H1 (cell line): Measurements from ENCODE around the gene CRADD. TPM values are rescaled to one million over a fixed set of nuclear protein-coding genes. Genes with fewer than 3 reads are reported as not detected.

ENCODE experiments used
- CTCF ChIA-PET: fragments of 300-600 bp; sonication (Branson Sonifier 250); formaldehyde crosslinking; loops from one replicate; lab custom pipeline; 2021; ENCODE audit not compliant: partially characterized antibody; lab: Charles Lee
- POLR2A ChIA-PET: fragments of 300-600 bp; sonication (Branson Sonifier 250); formaldehyde crosslinking; loops from one replicate; lab custom pipeline; 2021; ENCODE audit warnings: inconsistent platforms; ENCODE audit not compliant: partially characterized antibody; lab: Charles Lee
- DNase-seq, 2 experiments: peaks; one replicate each; pipeline versions ENCODE4 v3.0.0 to v3.0.0-alpha.2; 2010 to 2022; ENCODE audit warnings: low spot score in 2 of 2, low read depth in 1 of 2, mixed read lengths in 1 of 2
- FAIRE-seq: peaks from 2 replicates; lab custom pipeline; 2011; peaks lifted over from hg19 to GRCh38; lab: Jason Lieb, UNC
- H2AFZ ChIP-seq: 2 replicates; pipeline ENCODE4 v1.8.1; 2012; ENCODE audit warnings: low read length, inconsistent platforms
- H2AK5ac ChIP-seq: 2 replicates; pipeline ENCODE4 v1.6.1; 2013; ENCODE audit warnings: low read depth, low read length
- H2BK120ac ChIP-seq: replicated peaks from 2 replicates; pipeline ENCODE3; 2013; ENCODE audit warnings: low read depth, low read length, inconsistent platforms
- H2BK12ac ChIP-seq: 2 replicates; pipeline ENCODE4 v1.6.1; 2013; ENCODE audit warnings: low read depth, low read length
- H2BK15ac ChIP-seq: 2 replicates; pipeline ENCODE4 v1.6.1; 2013; ENCODE audit warnings: low read length
- H2BK20ac ChIP-seq: 2 replicates; pipeline ENCODE4 v1.6.1; 2013; ENCODE audit warnings: low read length
- H2BK5ac ChIP-seq: 2 replicates; pipeline ENCODE4 v1.6.1; 2013; ENCODE audit warnings: low read depth, low read length
- H3K14ac ChIP-seq: 2 replicates; pipeline ENCODE4 v1.6.1; 2013; ENCODE audit warnings: inconsistent platforms; ENCODE audit not compliant: insufficient read length
- H3K18ac ChIP-seq: 2 replicates; pipeline ENCODE4 v1.6.1; 2013; ENCODE audit warnings: low read length; ENCODE audit errors: extremely low read depth
- H3K23ac ChIP-seq: 2 replicates; pipeline ENCODE4 v1.6.1; 2013; ENCODE audit warnings: inconsistent platforms; ENCODE audit not compliant: insufficient read length
- H3K23me2 ChIP-seq: 2 replicates; pipeline ENCODE4 v1.6.1; 2013; ENCODE audit warnings: low read depth, low read length
- H3K27ac ChIP-seq: 2 replicates; pipeline ENCODE4 v1.6.1; 2011; ENCODE audit warnings: low read depth, low read length, inconsistent platforms
- H3K27me3 ChIP-seq, 4 experiments: replicated peaks in 1 of 4; 1 replicate in 1 of 4; 2 replicates in 3 of 4; pipeline versions ENCODE4 v1.6.1 to v1.8.1; 2011 to 2013; ENCODE audit warnings: low read length in 3 of 4, mild to moderate bottlenecking in 3 of 4, inconsistent platforms in 2 of 4, mixed read lengths in 2 of 4, moderate library complexity in 1 of 4; ENCODE audit not compliant: control insufficient read depth in 3 of 4, insufficient read depth in 3 of 4; ENCODE audit errors: extremely low read depth in 1 of 4
- H3K36me3 ChIP-seq, 4 experiments: 2 replicates each; pipeline versions ENCODE4 v1.6.1 to v1.8.1; 2011 to 2013; ENCODE audit warnings: mild to moderate bottlenecking in 4 of 4, low read length in 3 of 4, moderate library complexity in 2 of 4, control low read depth in 1 of 4, inconsistent platforms in 1 of 4; ENCODE audit not compliant: insufficient read depth in 4 of 4, control insufficient read depth in 2 of 4
- H3K4ac ChIP-seq: replicated peaks from 2 replicates; pipeline ENCODE3; 2013; ENCODE audit warnings: low read length, low read depth, mixed read lengths, inconsistent platforms; ENCODE audit not compliant: insufficient read length
- H3K4me1 ChIP-seq, 4 experiments: replicated peaks in 1 of 4; 1 replicate in 1 of 4; 2 replicates in 3 of 4; pipeline versions ENCODE4 v1.6.1 to v1.8.1; 2011 to 2013; ENCODE audit warnings: low read length in 3 of 4, inconsistent platforms in 2 of 4, mixed read lengths in 1 of 4; ENCODE audit not compliant: insufficient read depth in 4 of 4, control insufficient read depth in 3 of 4
- H3K4me2 ChIP-seq, 2 experiments: 2 replicates each; pipeline versions ENCODE4 v1.6.1 to v1.8.1; 2011 to 2013; ENCODE audit warnings: low read depth in 2 of 2, low read length in 2 of 2, control low read depth in 1 of 2, inconsistent platforms in 1 of 2, mild to moderate bottlenecking in 1 of 2; ENCODE audit not compliant: insufficient read depth in 1 of 2
- H3K4me3 ChIP-seq, 4 experiments: fragments of 200-600, 300-600 bp in 1 of 4; sonication (generic), shearing (Covaris generic), sonication (Bioruptor Twin) in 1 of 4; 2 replicates each; pipeline versions ENCODE4 v1.5.1 to v1.8.1; 2011 to 2016; ENCODE audit warnings: low read length in 4 of 4, low read depth in 3 of 4, control low read depth in 2 of 4, inconsistent platforms in 2 of 4, mild to moderate bottlenecking in 2 of 4, mixed read lengths in 1 of 4, moderate library complexity in 1 of 4; ENCODE audit not compliant: insufficient read depth in 2 of 4; ENCODE audit errors: extremely low read depth in 1 of 4
- H3K56ac ChIP-seq: replicated peaks from 2 replicates; pipeline ENCODE3; 2013; ENCODE audit warnings: low read depth, mild to moderate bottlenecking, mixed read lengths, low read length, inconsistent platforms; ENCODE audit not compliant: insufficient read length
- H3K79me1 ChIP-seq: 2 replicates; pipeline ENCODE4 v1.6.1; 2013; ENCODE audit warnings: low read depth, low read length, control low read depth
- H3K79me2 ChIP-seq, 2 experiments: 2 replicates each; pipeline versions ENCODE4 v1.6.1 to v1.8.1; 2012 to 2013; ENCODE audit warnings: low read length in 2 of 2, mild to moderate bottlenecking in 2 of 2, inconsistent platforms in 1 of 2; ENCODE audit not compliant: insufficient read depth in 2 of 2, control insufficient read depth in 1 of 2
- H3K9ac ChIP-seq, 4 experiments: replicated peaks in 1 of 4; 1 replicate in 1 of 4; 2 replicates in 3 of 4; pipeline versions ENCODE4 v1.6.1 to v1.8.1; 2011 to 2013; ENCODE audit warnings: low read depth in 3 of 4, low read length in 3 of 4, control low read depth in 2 of 4, mild to moderate bottlenecking in 2 of 4, moderate library complexity in 2 of 4, inconsistent platforms in 1 of 4; ENCODE audit errors: extremely low read depth in 1 of 4
- H3K9me3 ChIP-seq, 2 experiments: 2 replicates each; pipeline versions ENCODE4 v1.6.1 to v1.8.1; 2012 to 2013; ENCODE audit warnings: mild to moderate bottlenecking in 2 of 2, moderate library complexity in 2 of 2, control low read depth in 1 of 2, inconsistent platforms in 1 of 2, low read depth in 1 of 2, low read length in 1 of 2, mixed read lengths in 1 of 2; ENCODE audit not compliant: insufficient read depth in 2 of 2
- H4K20me1 ChIP-seq, 2 experiments: replicated peaks in 1 of 2; 2 replicates each; pipeline versions ENCODE3 to v1.8.1; 2011 to 2013; ENCODE audit warnings: inconsistent platforms in 2 of 2, low read length in 2 of 2, mild to moderate bottlenecking in 1 of 2; ENCODE audit not compliant: insufficient read depth in 2 of 2, control insufficient read depth in 1 of 2
- H4K5ac ChIP-seq: 2 replicates; pipeline ENCODE4 v1.6.1; 2013; ENCODE audit warnings: low read length, low read depth, mixed read lengths, inconsistent platforms; ENCODE audit not compliant: insufficient read length
- H4K8ac ChIP-seq: 2 replicates; pipeline ENCODE4 v1.8.0; 2013; ENCODE audit warnings: mild to moderate bottlenecking, moderate library complexity, low read length, inconsistent platforms; ENCODE audit not compliant: insufficient read depth; ENCODE audit errors: extremely low read depth
- H4K91ac ChIP-seq: replicated peaks from 2 replicates; pipeline ENCODE3; 2013; ENCODE audit warnings: low read length, mixed read lengths, inconsistent platforms; ENCODE audit not compliant: insufficient read length
- ATF3 ChIP-seq: IDR thresholded peaks from 2 replicates; pipeline ENCODE4 v1.6.1; 2011; ENCODE audit warnings: low read depth, mild to moderate bottlenecking, low read length; ENCODE audit not compliant: insufficient read depth
- BACH1 ChIP-seq: IDR thresholded peaks from 2 replicates; pipeline ENCODE4 v1.6.1; 2012; ENCODE audit warnings: low read length, improper control_type of control experiment
- CEBPB ChIP-seq: IDR thresholded peaks from 2 replicates; pipeline ENCODE4 v1.6.1; 2012; ENCODE audit warnings: low read depth, low read length
- POLR2A ChIP-seq, 2 experiments: IDR thresholded peaks; 1 replicate in 1 of 2; 2 replicates in 1 of 2; pipeline ENCODE4 v1.6.1; 2011; ENCODE audit warnings: low read depth in 2 of 2, low read length in 2 of 2, mild to moderate bottlenecking in 2 of 2; ENCODE audit errors: control extremely low read depth in 1 of 2
- POLR2AphosphoS5 ChIP-seq: IDR thresholded peaks from 2 replicates; pipeline ENCODE4 v1.6.1; 2011; ENCODE audit warnings: low read depth, low read length
- RFX5 ChIP-seq: IDR thresholded peaks from 2 replicates; pipeline ENCODE4 v1.6.1; 2011; ENCODE audit warnings: low read depth, low read length, improper control_type of control experiment, borderline replicate concordance
- SIRT6 ChIP-seq: IDR thresholded peaks from one replicate; pipeline ENCODE4 v1.7.1; 2012; ENCODE audit warnings: low read length, inconsistent platforms
- TAF1 ChIP-seq: IDR thresholded peaks from 2 replicates; pipeline ENCODE4 v1.6.1; 2011; ENCODE audit warnings: mild to moderate bottlenecking, low read depth, low read length
- WGBS, 2 experiments: shearing (Covaris generic) in 1 of 2; methylation state at CpG; one replicate each; pipeline versions ENCODE4 v1.1.6 to v1.1.7; 2013 to 2015; ENCODE audit warnings: low lambda C conversion rate in 2 of 2, mixed read lengths in 2 of 2, inconsistent platforms in 1 of 2, low coverage in 1 of 2, missing lambda C conversion rate in 1 of 2; ENCODE audit not compliant: insufficient replicate concordance in 2 of 2, insufficient coverage in 1 of 2, insufficient read length in 1 of 2; ENCODE audit errors: extremely low coverage in 1 of 2, missing lambda C conversion rate in 1 of 2; 5-methylcytosine and 5-hydroxymethylcytosine counted together
- polyA plus RNA-seq, 7 experiments: library from polyadenylated mRNA; depleted of rRNA in 3 of 7; stranded (reverse) in 5 of 7; unstranded in 2 of 7; fragments of >200 nt in 5 of 7; fragments of 200-250 nt in 2 of 7; gene quantifications; 1 replicate in 5 of 7; 2 replicates in 1 of 7; 4 replicates in 1 of 7; pipeline versions ENCODE4 v1.2.1 to v1.2.3, GENCODE V29; 2011 to 2013; ENCODE audit warnings: missing spikeins in 2 of 7, mixed read lengths in 2 of 7
- total RNA-seq: library from RNA; stranded (reverse); fragmentation: NEBNext Ultra II Directional; extraction: Animal tissue kit (Norgen Biotek cat#: 25700); gene quantifications from 2 replicates; pipeline ENCODE4 v1.2.1, GENCODE V29; 2021

The CRADD gene
- total and polyA plus RNA-seq, 2 of the 8 experiments (the other 6 are each of a cell fraction or from before 2014, with no cell fraction given): 8.1 to 15.4 TPM

- 90% methylated on average over 9 of the region's 9 CpGs; no CpG with 5 or more reads in 1 of the 2 experiments for WGBS, 2 experiments
Measured at GRCh38 chr12:93783832-93784231, 106.7 kb downstream of the CRADD start.

More at GRCh38 chr12:93783832-93784231, 106.7 kb downstream of the CRADD start:
- no peak overlapping the region for H4K91ac ChIP-seq
- FAIRE-seq (no peak), DNase-seq (no peak)
- H3K23ac ChIP-seq: no peak overlapping the region
- H3K4me2 ChIP-seq: no peak overlapping the region
- H2AK5ac ChIP-seq: no peak overlapping the region
- no peak overlapping the region for H2BK5ac ChIP-seq
- H3K4me1 ChIP-seq: peaks cover 0 to 11% (median 2%) of the 10 kb centered on the region in 4 experiments; a peak in 2 of 7 replicates
- H2BK120ac ChIP-seq: no peak overlapping the region
- H3K27me3 ChIP-seq: no peaks in the 10 kb centered on the region
- no peaks in the 10 kb centered on the region for H3K23me2 ChIP-seq
- no peak overlapping the region for H3K9ac ChIP-seq
- H2BK20ac ChIP-seq: no peak overlapping the region
- H3K27ac ChIP-seq: no peak overlapping the region
- H2BK15ac ChIP-seq: no peak overlapping the region
- no peaks in the 10 kb centered on the region for H4K20me1 ChIP-seq
- ChIA-PET CTCF (interaction anchor here (1.5 to 2.2 kb wide), 4 partner anchors 9 to 215 kb away, joined by 3 to 9 read pairs (median 6); no protein-coding TSS in a partner anchor), POLR2A (interaction anchor here (0.7 kb wide), 1 partner anchor 10 kb away, joined by 3 read pairs; no protein-coding TSS in a partner anchor)
- H4K5ac ChIP-seq: no peak overlapping the region
- no peaks in the 10 kb centered on the region for H3K79me2 ChIP-seq
- no peak overlapping the region for H3K14ac ChIP-seq
- no peak overlapping the region for H2BK12ac ChIP-seq
- no peak overlapping the region for H3K18ac ChIP-seq
- H3K36me3 ChIP-seq: no peaks in the 10 kb centered on the region
- no peak overlapping the region; the same call in 1 of the 2 replicates for H4K8ac ChIP-seq
- no peak overlapping the region for H2AFZ ChIP-seq
- no peak overlapping the region for H3K4ac ChIP-seq
- H3K56ac ChIP-seq: no peak overlapping the region
- no peak overlapping the region for H3K4me3 ChIP-seq
- H3K79me1 ChIP-seq: no peaks in the 10 kb centered on the region
- TF ChIP-seq ATF3 (no peak), POLR2AphosphoS5 (no peak), BACH1 (no peak), TAF1 (no peak), SIRT6 (no peak), CEBPB (no peak), POLR2A (IDR thresholded peaks at IDR 0.05; ENCODE audit: control extremely low read depth in 1 of 2, low read depth in 2 of 2, low read length in 2 of 2) (no peak), RFX5 (no peak)
- no peaks in the 10 kb centered on the region for H3K9me3 ChIP-seq
